ENCODE measurements around the gene HBD.

Gene HBD

GRCh38 chr11:5277807-5278382 lies 43.6 kb upstream of the HBD start:
- DNase-seq (ENCODE audit: low read depth), result no peak
- no peak for TF ChIP-seq CTCF (IDR thresholded peaks at IDR 0.05; ENCODE audit: low read length, missing control alignments)
- no peak overlapping the region for H3K4me3 ChIP-seq (replicated peaks; ENCODE audit: low read depth, low read length)

DNA sequence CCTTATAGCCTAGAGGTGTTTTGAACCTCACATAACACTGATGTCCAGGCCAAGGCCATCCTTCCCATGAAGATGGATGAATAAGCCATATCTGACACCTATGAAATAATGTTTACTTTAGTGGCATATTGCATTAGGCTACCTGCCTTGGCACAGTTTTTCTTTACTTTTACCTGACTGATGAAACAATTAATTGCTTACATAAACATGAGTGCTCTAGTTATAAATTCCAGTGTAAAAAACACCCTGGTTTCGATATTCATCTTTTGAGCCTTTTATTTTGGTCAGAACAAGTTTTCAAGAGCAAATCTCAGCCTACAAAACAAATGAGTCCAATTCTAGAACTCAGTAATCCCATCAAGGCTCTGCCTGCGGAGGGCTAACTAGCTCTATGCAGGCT lies 42.4 kb upstream of the HBD start:
- no peak for DNase-seq (ENCODE audit: low read depth)
- no peak for TF ChIP-seq CTCF (IDR thresholded peaks at IDR 0.05; ENCODE audit: low read length, missing control alignments)
- no peak overlapping the region for H3K4me3 ChIP-seq (replicated peaks; ENCODE audit: low read depth, low read length)

GRCh38 chr11:5275369-5276110 lies 41.3 kb upstream of the HBD start:
- no peak for TF ChIP-seq CTCF (IDR thresholded peaks at IDR 0.05; ENCODE audit: low read length, missing control alignments)
- H3K4me3 ChIP-seq (replicated peaks; ENCODE audit: low read depth, low read length), result no peak overlapping the region
- no peak for DNase-seq (ENCODE audit: low read depth)

- DNase-seq (ENCODE audit: low read depth), result peak; percentile 3
- TF ChIP-seq CTCF (IDR thresholded peaks at IDR 0.05; ENCODE audit: low read length, missing control alignments), result no peak
- no peak overlapping the region for H3K4me3 ChIP-seq (replicated peaks; ENCODE audit: low read depth, low read length)
Observed at GRCh38 chr11:5274395-5274794, 40.1 kb upstream of the HBD start.

GRCh38 chr11:5272395-5273017 lies 38.2 kb upstream of the HBD start:
- no peak for TF ChIP-seq CTCF (IDR thresholded peaks at IDR 0.05; ENCODE audit: low read length, missing control alignments)
- DNase-seq (ENCODE audit: low read depth), result no peak
- H3K4me3 ChIP-seq (replicated peaks; ENCODE audit: low read depth, low read length), result no peak overlapping the region

GRCh38 chr11:5269715-5270147 lies 35.4 kb upstream of the HBD start, which contains the start of gene HBE1:
HBE1 (minus strand) TSS chr11:5269945; CDS start chr11:5269890, 55 bp downstream.
- H3K4me3 ChIP-seq (replicated peaks; ENCODE audit: low read depth, low read length), result no peak within 1 kb of the TSS
- TF ChIP-seq CTCF (IDR thresholded peaks at IDR 0.05; ENCODE audit: low read length, missing control alignments), result no peak
- no peak for DNase-seq (ENCODE audit: low read depth)
